MM.1S (cell line): ENCODE data around the gene KLRG1.

Experiments
- EZH2 ChIP-seq: fragments of 300-600 bp; sonication (generic); optimal IDR thresholded peaks from 2 replicates; pipeline ENCODE3; 2017; ENCODE audit warnings: low read depth, mild to moderate bottlenecking, antibody characterized with exemption, low read length, mixed read lengths
- TF ChIP-seq, protein P1 (sequence below): fragments of 300-600 bp; sonication (generic); IDR thresholded peaks from 2 replicates; pipeline ENCODE4 v1.5.1; 2016; ENCODE audit warnings: antibody characterized with exemption, low read length, mixed read lengths

DNA sequence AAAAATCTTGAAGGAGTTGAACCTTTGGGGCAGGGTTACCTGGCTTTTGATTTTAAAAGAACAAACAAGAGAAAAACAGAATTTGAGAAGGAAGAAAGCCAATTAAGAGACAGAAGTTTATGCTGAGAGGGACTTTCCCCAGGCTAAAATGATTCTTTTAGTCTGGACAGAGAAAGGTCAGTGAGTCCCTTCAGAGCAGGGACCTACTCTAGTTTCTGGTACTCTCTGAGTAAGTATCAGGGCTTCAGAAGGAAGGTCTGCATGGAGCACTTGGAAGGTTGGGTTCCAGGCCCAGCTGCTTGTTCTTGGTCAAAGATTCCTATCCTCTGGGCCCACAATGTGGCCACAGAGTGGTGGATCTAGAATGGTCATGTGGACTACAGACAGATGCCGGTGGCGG is 59.6 kb downstream of the KLRG1 start:
- TF ChIP-seq, protein P1, sequence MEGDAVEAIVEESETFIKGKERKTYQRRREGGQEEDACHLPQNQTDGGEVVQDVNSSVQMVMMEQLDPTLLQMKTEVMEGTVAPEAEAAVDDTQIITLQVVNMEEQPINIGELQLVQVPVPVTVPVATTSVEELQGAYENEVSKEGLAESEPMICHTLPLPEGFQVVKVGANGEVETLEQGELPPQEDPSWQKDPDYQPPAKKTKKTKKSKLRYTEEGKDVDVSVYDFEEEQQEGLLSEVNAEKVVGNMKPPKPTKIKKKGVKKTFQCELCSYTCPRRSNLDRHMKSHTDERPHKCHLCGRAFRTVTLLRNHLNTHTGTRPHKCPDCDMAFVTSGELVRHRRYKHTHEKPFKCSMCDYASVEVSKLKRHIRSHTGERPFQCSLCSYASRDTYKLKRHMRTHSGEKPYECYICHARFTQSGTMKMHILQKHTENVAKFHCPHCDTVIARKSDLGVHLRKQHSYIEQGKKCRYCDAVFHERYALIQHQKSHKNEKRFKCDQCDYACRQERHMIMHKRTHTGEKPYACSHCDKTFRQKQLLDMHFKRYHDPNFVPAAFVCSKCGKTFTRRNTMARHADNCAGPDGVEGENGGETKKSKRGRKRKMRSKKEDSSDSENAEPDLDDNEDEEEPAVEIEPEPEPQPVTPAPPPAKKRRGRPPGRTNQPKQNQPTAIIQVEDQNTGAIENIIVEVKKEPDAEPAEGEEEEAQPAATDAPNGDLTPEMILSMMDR, result no peak
- TF ChIP-seq EZH2, result no peak
